Fibroblast of pulmonary artery (primary cell): ENCODE results near the gene RASAL3.

ENCODE experiments used
- DNase-seq: peaks from one replicate; pipeline ENCODE4 v3.0.0-alpha.2; 2010; ENCODE audit warnings: low read depth
- H3K4me3 ChIP-seq: replicated peaks from 2 replicates; pipeline ENCODE4 v1.5.1; 2011; ENCODE audit warnings: low read depth, mild to moderate bottlenecking, control low read depth, low read length, moderate library complexity
- TF ChIP-seq, protein P1 (sequence below): IDR thresholded peaks from 2 replicates; pipeline ENCODE4 v1.5.1; 2011; ENCODE audit warnings: mild to moderate bottlenecking, control low read depth, low read length, inconsistent platforms; ENCODE audit errors: missing control alignments

The RASAL3 gene

DNA sequence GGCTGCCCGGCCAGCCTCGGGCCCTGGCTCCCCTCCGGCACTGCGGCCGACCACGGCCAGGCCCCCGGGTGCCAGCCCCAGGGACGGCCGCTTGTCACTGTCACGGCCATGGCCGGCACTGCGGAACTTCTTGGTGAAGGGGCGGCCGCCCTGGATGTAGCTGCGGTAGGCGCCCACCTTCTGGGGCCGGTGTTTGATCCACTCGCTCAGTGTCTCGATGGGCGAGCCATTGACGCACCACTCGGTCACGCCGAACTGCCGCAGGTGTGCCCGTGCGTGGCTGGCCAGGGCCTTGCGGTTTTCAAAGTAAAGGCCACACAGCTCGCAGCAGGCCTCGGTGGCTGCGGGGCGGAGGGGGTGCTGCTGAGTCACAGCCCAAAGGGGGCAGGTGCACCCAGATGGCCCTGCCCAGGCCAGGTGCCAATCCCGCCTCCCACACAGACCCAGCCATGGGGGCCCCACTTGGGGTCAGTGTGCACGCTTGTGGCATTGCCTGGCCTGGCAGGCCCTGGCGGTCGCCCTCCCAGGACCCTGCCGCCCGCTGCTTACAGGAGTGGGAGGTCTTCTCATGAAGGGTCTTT is 39.6 kb downstream of the RASAL3 start:
- no peak overlapping the region for H3K4me3 ChIP-seq
- TF ChIP-seq, protein P1, sequence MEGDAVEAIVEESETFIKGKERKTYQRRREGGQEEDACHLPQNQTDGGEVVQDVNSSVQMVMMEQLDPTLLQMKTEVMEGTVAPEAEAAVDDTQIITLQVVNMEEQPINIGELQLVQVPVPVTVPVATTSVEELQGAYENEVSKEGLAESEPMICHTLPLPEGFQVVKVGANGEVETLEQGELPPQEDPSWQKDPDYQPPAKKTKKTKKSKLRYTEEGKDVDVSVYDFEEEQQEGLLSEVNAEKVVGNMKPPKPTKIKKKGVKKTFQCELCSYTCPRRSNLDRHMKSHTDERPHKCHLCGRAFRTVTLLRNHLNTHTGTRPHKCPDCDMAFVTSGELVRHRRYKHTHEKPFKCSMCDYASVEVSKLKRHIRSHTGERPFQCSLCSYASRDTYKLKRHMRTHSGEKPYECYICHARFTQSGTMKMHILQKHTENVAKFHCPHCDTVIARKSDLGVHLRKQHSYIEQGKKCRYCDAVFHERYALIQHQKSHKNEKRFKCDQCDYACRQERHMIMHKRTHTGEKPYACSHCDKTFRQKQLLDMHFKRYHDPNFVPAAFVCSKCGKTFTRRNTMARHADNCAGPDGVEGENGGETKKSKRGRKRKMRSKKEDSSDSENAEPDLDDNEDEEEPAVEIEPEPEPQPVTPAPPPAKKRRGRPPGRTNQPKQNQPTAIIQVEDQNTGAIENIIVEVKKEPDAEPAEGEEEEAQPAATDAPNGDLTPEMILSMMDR, result no peak
- no peak for DNase-seq

DNA sequence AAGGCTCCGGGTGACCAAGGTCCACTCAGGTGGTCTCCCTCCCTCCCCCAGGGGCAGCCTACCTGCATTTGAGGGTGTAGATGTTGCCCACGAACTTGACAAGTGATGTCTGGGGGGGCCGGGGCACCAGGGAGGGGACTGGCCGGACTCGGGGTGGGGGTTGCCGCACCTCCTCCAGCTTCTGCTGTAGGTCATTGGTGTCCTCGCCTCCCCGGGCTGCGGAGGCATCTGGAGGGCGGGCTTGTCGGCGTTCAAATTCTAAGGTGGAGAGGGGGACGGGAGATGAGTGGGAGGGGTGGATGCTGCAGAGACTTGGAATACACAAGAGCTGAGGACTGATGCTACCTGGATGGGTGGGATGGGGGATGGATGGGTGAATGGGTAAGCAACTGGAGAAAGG is 40.2 kb downstream of the RASAL3 start:
- H3K4me3 ChIP-seq, result no peak overlapping the region
- DNase-seq, result no peak

GRCh38 chr19:15423130-15423529 is 41.2 kb downstream of the RASAL3 start:
- no peak overlapping the region for H3K4me3 ChIP-seq
- DNase-seq, result no peak
- TF ChIP-seq, protein P1, result no peak

More for the DNA sequence above, 40.2 kb downstream of the RASAL3 start:
- TF ChIP-seq, protein P1, result no peak

DNA sequence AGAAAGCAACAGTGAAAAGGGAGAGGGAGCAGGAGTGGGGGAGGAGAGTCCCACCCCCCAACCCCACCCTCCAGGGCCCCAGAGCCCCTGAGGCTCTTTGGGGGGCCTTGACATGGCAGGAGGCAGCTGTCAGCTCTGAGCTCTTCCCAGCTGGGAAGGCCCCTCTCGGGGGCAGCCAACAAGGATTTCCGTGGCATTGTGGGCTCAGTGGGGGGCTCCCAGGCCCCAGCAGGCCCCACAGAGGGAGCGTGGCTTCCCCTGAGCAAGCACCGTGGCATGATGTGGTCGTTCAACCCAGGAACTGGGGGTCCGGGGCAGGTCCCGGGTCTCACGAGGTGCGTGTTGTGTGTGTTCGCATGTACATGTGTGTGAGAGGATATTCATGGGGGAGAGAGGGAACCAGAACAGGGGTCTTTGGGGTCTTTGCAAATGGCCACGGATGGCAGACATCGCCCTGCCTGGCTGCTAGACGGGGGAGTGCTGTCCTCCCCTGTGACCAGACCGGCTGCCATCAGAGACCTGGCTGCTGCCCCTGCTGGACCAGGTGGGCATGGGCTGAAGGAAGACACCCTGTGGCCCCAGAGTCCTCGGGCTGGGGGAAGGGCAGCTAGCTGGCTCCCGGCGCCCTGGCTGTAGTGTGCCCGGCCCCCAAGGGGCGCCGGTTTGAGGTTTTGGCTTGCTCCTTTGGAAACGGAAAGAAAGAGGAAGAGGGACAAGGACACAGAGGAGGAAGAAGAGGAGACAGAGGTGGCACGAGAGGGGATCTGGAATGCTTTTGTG is 41.9 kb downstream of the RASAL3 start:
- no peak for DNase-seq
- TF ChIP-seq, protein P1, result no peak
- no peak overlapping the region for H3K4me3 ChIP-seq

DNA sequence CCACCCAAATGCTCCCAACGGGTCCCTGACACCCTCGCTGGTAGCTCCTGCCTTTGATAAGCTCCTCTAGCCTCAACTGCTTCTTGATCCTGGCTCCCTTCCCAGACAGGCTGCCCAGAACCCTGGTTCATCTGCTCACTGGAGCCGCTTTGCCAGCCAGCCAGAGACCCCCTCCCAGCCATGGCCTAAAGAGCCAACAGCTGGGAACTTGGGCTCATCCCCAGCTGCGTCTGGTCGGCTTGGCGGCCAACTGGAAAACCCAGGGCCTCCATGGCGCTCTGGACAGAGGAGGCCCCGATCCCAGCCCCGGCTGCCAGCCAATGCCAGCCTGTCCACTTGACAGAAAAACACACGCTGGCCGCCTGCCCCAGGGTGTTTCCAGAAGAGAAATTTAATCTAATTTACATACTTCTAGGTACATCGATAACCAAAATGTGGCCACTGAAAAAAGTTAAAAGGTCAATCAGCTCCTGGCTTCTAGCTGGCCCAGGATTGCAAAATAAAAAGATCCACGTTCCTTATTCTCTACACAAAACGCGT is 42.6 kb downstream of the RASAL3 start:
- no peak for DNase-seq
- TF ChIP-seq, protein P1, result no peak
- H3K4me3 ChIP-seq, result no peak overlapping the region

GRCh38 chr19:15421136-15421695 is 43.1 kb downstream of the RASAL3 start:
- TF ChIP-seq, protein P1, result no peak
- H3K4me3 ChIP-seq, result no peak overlapping the region

More at GRCh38 chr19:15421136-15421695, 43.1 kb downstream of the RASAL3 start:
- DNase-seq, result no peak
